ENCODE results near the gene MS4A7. TPM values are rescaled to one million over a fixed set of nuclear protein-coding genes. Genes with fewer than 3 reads are reported as not detected.
"Not testable (repeated sequence)": the region's sequence is repeated elsewhere in the genome, so short reads cannot be mapped to it uniquely, and the experiment has no call there.

The MS4A7 gene
- polyA plus RNA-seq, 2 of the 4 experiments (the other 2 are of a cell fraction): not detected

DNA sequence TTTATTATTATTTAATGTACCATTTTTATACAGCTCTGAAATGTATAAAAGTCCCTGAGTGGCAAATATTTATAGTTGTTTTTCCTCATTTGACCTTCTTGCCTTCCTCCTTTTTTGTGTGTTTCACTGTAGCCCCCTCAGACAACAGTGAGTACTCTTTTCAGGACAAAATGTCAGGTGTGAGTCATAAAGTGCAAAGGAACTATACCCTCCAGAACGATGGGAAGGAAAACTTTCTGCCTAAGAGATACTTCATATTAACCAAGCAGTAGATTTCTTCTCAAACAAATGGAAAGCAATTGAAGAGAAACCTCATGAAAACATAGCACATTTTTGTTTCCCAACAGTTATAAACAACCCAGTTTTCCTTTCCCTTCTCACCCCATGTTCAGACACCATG, 16.1 kb upstream of the MS4A7 start:
- TF ChIP-seq, protein P1, sequence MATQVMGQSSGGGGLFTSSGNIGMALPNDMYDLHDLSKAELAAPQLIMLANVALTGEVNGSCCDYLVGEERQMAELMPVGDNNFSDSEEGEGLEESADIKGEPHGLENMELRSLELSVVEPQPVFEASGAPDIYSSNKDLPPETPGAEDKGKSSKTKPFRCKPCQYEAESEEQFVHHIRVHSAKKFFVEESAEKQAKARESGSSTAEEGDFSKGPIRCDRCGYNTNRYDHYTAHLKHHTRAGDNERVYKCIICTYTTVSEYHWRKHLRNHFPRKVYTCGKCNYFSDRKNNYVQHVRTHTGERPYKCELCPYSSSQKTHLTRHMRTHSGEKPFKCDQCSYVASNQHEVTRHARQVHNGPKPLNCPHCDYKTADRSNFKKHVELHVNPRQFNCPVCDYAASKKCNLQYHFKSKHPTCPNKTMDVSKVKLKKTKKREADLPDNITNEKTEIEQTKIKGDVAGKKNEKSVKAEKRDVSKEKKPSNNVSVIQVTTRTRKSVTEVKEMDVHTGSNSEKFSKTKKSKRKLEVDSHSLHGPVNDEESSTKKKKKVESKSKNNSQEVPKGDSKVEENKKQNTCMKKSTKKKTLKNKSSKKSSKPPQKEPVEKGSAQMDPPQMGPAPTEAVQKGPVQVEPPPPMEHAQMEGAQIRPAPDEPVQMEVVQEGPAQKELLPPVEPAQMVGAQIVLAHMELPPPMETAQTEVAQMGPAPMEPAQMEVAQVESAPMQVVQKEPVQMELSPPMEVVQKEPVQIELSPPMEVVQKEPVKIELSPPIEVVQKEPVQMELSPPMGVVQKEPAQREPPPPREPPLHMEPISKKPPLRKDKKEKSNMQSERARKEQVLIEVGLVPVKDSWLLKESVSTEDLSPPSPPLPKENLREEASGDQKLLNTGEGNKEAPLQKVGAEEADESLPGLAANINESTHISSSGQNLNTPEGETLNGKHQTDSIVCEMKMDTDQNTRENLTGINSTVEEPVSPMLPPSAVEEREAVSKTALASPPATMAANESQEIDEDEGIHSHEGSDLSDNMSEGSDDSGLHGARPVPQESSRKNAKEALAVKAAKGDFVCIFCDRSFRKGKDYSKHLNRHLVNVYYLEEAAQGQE (IDR thresholded peaks at IDR 0.05): no peak
- TF ChIP-seq PHF8 (IDR thresholded peaks at IDR 0.05; ENCODE audit: borderline replicate concordance, low read depth): no peak
- TF ChIP-seq RARB (CRISPR knock-in tag; IDR thresholded peaks at IDR 0.05): no peak
- no peak for TF ChIP-seq POLR2AphosphoS2 (conservative IDR thresholded peaks at IDR 0.05; ENCODE audit: low read length)
- FAIRE-seq: no peak
- H3K9me3 ChIP-seq: no peaks in the 10 kb centered on the region

DNA sequence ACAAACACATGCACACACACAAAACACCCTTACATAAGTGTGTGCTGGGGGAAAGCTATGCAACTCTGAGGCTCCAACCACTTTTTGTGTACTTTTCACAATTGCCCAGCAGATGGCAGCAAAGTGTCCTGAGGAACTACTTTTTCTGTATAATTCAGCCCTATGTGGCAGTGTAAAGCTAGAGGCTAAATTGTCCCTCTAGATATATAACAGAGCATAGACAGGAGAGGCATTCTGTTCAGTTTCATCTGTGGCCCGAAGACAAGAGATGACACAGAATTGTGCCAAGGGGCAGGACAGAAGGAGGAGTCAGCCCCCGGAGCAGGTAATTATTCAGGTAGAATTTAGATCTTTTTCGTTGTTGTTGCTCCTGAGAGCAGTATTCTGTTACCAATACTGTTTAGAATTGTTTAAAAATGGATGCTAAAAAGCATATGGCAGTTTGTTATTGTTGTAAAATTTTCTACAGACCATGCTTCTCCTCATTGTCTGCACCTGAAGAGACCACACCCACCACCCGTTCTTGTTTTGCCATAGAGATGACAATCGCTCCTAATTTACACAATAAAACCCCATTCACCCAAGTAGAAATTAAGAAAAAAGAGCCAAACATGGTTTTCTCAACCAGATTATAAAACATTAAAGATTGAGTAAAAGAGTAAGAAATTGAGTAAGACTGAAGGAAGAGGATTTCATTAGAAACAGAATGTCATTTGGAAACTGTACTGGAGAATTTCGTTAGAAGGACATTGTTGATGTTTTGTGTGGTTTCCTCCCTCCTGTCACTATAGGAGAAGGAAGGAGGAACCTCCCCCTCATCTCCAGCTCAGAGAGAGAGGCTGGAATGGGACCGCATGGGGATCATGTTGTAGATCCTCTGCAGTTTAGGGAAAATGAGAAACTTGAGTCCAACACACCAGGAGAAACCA, 14.5 kb upstream of the MS4A7 start:
- Histone ChIP-seq H3K4me1 (no peaks in the 10 kb centered on the region), H3K4me2 (no peak overlapping the region), H3K9me3 (no peaks in the 10 kb centered on the region), H3K4me3 (no peak overlapping the region), H3K27ac (no peak overlapping the region)
- POLR2A ChIA-PET: no interaction called here
- 12% methylated on average over 7 of the region's 7 CpGs for WGBS (ENCODE audit: missing lambda C conversion rate)
- peak; percentile 61 for FAIRE-seq
- no peak for TF ChIP-seq NPAS2 (CRISPR knock-in tag; IDR thresholded peaks at IDR 0.05; ENCODE audit: borderline replicate concordance)
- TF ChIP-seq RAD21 (conservative IDR thresholded peaks at IDR 0.05 in 1 of 2, IDR thresholded peaks at IDR 0.05 in 1 of 2): peak; percentile 62 to 63
- TF ChIP-seq, protein P2, sequence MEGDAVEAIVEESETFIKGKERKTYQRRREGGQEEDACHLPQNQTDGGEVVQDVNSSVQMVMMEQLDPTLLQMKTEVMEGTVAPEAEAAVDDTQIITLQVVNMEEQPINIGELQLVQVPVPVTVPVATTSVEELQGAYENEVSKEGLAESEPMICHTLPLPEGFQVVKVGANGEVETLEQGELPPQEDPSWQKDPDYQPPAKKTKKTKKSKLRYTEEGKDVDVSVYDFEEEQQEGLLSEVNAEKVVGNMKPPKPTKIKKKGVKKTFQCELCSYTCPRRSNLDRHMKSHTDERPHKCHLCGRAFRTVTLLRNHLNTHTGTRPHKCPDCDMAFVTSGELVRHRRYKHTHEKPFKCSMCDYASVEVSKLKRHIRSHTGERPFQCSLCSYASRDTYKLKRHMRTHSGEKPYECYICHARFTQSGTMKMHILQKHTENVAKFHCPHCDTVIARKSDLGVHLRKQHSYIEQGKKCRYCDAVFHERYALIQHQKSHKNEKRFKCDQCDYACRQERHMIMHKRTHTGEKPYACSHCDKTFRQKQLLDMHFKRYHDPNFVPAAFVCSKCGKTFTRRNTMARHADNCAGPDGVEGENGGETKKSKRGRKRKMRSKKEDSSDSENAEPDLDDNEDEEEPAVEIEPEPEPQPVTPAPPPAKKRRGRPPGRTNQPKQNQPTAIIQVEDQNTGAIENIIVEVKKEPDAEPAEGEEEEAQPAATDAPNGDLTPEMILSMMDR (IDR thresholded peaks at IDR 0.05): peak; percentile 74
- peak; percentile 59 for TF ChIP-seq SMC3 (IDR thresholded peaks at IDR 0.05)
- CTCF ChIA-PET: interaction anchor here (0.6 to 3.4 kb wide), 27 partner anchors 9 to 399 kb away, joined by 3 to 28 read pairs (median 4); no protein-coding TSS in a partner anchor
- peak; percentile 90 to 92 for ATAC-seq
- peak; percentile 45 to 53 for DNase-seq (ENCODE audit: low read depth in 1 of 2, low spot score in 1 of 2)

More for the DNA sequence above, 16.1 kb upstream of the MS4A7 start:
- ChIA-PET POLR2A (no interaction called here), CTCF (interaction anchor here (0.7 to 3.0 kb wide), 3 partner anchors 11 to 527 kb away, joined by 3 to 28 read pairs (median 9); no protein-coding TSS in a partner anchor)
- Histone ChIP-seq H3K27ac (no peak overlapping the region), H3K4me2 (no peak overlapping the region), H3K4me1 (no peaks in the 10 kb centered on the region), H3K4me3 (no peak overlapping the region)
- DNase-seq (ENCODE audit: low read depth in 1 of 2, low spot score in 1 of 2): no peak
- no peak for ATAC-seq
- WGBS (ENCODE audit: missing lambda C conversion rate): 0% methylated on average over 1 of the region's 1 CpG

DNA sequence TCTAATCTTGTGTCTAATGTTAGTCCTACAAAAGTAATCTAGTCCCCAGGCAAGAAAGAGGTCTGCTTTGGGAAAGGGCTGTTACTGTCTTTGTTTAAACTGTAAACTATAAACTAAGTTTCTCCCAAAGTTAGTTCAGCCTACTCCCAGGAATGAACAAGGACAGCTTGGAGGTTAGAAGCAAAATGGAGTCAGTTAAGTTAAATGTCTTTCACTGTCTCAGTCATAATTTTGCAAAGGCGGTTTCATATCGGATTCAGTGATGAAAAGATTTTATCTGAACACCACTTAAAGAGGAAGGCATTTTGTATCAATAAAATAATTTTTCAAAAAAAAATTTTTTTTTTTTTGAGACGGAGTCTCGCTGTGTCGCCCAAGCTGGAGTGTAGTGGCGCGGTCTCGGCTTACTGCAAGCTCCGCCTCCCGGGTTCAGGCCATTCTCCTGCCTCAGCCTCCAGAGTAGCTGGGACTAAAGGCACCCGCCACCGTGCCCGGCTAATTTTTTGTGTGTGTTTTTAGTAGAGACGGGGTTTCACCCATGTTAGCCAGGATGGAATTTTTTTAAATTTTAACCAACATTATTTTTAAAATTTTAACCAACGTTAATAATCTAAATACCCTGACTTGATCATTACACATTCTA, 11.9 kb upstream of the MS4A7 start:
- H3K4me2 ChIP-seq; H3K9me3 ChIP-seq; POLR2A ChIA-PET; H3K27ac ChIP-seq; DNase-seq (ENCODE audit: low read depth in 1 of 2, low spot score in 1 of 2); H3K4me3 ChIP-seq; FAIRE-seq; ATAC-seq; H3K4me1 ChIP-seq: not testable (repeated sequence)
- CTCF ChIA-PET: interaction anchor here (1.0 to 1.8 kb wide), 3 partner anchors 14 to 253 kb away, joined by 3 to 7 read pairs (median 4); no protein-coding TSS in a partner anchor
- 58% methylated on average over 15 of the region's 15 CpGs for WGBS (ENCODE audit: missing lambda C conversion rate)

DNA sequence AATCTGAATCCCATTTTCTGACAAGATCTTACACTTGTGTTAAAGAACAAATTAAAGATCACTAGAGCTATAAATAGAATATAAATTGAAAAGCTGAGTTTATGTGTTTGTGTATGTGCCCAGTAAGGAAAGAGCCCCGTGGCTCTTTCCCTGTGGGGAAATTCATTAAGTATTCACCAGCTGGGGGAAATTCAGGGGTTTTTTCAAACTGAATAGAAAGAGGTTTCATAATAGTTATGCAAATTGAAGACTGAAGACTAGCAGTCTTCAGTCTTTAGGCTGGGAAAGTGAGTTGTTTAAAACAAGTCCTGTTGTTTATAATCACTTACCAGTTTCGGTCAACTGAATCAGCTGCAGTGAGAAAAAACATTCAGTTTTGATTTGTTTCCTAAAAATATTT, 11.3 kb upstream of the MS4A7 start:
- Histone ChIP-seq H3K9me3 (no peaks in the 10 kb centered on the region), H3K4me1 (peaks cover 7% of the 10 kb centered on the region; the same call in 1 of the 3 replicates), H3K4me2 (no peak overlapping the region), H3K4me3 (no peak overlapping the region), H3K27ac (no peak overlapping the region)
- no peak for FAIRE-seq
- CTCF ChIA-PET: interaction anchor here (1.0 to 1.8 kb wide), 3 partner anchors 14 to 252 kb away, joined by 3 to 7 read pairs (median 4); no protein-coding TSS in a partner anchor
- no peak for DNase-seq (ENCODE audit: low read depth in 1 of 2, low spot score in 1 of 2)
- whole genome bisulfite sequencing (ENCODE audit: missing lambda C conversion rate): 31% methylated on average over 2 of the region's 2 CpGs
- POLR2A ChIA-PET: no interaction called here
- no peak for ATAC-seq
- TF ChIP-seq HEYL (CRISPR knock-in tag; IDR thresholded peaks at IDR 0.05): no peak
- no peak for TF ChIP-seq GATA3 (IDR thresholded peaks at IDR 0.05; ENCODE audit: borderline replicate concordance)
- TF ChIP-seq TFCP2L1 (CRISPR knock-in tag; IDR thresholded peaks at IDR 0.05): no peak
- TF ChIP-seq JUNB (IDR thresholded peaks at IDR 0.05): no peak
- TF ChIP-seq FOSL2 (IDR thresholded peaks at IDR 0.05): no peak
- no peak for TF ChIP-seq FOSL2 (CRISPR knock-in tag; IDR thresholded peaks at IDR 0.05)
- no peak for TF ChIP-seq MAZ (IDR thresholded peaks at IDR 0.05; ENCODE audit: borderline replicate concordance, low read depth, low read length)
- TF ChIP-seq USF2 (IDR thresholded peaks at IDR 0.05): no peak
- TF ChIP-seq EHF (CRISPR knock-in tag; IDR thresholded peaks at IDR 0.05): no peak
- TF ChIP-seq PHF8 (IDR thresholded peaks at IDR 0.05; ENCODE audit: borderline replicate concordance, low read depth): no peak
- TF ChIP-seq, protein P3, sequence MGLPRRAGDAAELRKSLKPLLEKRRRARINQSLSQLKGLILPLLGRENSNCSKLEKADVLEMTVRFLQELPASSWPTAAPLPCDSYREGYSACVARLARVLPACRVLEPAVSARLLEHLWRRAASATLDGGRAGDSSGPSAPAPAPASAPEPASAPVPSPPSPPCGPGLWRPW (IDR thresholded peaks at IDR 0.05): no peak
